SKM-1 treated with dmso at 0.1 percent for 144 hours (cell line): ENCODE data around the gene CDC37.

Experiments used
- DNase-seq: peaks from one replicate; lab custom pipeline; 2025; ENCODE audit not compliant: unreplicated experiment; lab: John Stamatoyannopoulos, UW

Gene CDC37

DNA sequence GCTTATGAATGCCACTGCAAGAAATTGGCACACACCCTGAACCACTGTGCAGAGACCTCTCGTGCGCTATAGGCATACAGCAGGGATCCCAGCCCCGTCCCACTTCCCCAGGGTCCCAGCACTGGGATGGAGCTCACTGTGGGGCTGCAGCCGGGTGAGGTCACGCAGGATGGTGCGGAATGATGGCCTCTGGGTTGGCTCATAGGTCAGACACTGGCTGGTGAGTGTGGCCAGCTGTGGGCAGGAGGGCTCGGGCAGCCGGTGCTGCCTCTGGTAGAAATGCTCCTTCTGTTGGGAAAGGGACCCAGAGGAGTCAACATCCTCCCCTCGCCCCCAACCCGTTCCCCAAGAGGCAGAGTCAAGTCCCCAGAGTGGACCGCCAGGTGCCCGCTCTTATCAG is 46.9 kb downstream of the CDC37 start:
- DNase-seq, result no peak

DNA sequence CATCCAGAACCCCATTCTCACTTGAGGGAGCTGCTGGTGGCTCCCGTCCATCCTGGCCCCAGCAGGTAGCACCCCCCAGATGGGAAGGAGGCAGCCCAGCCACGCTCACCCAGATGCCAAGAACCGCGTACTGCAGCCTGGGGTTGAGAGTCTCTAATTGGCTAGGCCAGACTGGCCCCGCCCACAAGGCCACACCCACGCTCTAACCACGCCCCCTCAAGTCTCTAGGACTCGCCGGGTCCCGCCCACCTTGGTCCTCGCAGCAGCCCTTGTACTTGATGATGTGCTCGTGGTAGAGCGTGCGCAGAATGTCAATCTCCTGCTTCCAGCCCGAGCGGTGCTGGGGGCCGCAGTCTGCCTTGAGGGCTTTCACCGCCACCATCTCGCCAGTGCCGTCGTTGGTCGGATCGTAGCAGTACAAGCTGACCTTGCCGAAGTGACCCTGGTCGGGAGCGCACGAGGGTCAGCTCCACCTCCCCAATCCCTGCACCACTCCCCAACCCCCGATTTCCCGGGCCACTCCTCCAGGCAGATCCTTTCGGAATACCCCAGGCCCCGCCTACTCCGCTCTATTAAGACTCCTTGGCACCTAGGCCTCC is 49.5 kb downstream of the CDC37 start:
- DNase-seq, result no peak

DNA sequence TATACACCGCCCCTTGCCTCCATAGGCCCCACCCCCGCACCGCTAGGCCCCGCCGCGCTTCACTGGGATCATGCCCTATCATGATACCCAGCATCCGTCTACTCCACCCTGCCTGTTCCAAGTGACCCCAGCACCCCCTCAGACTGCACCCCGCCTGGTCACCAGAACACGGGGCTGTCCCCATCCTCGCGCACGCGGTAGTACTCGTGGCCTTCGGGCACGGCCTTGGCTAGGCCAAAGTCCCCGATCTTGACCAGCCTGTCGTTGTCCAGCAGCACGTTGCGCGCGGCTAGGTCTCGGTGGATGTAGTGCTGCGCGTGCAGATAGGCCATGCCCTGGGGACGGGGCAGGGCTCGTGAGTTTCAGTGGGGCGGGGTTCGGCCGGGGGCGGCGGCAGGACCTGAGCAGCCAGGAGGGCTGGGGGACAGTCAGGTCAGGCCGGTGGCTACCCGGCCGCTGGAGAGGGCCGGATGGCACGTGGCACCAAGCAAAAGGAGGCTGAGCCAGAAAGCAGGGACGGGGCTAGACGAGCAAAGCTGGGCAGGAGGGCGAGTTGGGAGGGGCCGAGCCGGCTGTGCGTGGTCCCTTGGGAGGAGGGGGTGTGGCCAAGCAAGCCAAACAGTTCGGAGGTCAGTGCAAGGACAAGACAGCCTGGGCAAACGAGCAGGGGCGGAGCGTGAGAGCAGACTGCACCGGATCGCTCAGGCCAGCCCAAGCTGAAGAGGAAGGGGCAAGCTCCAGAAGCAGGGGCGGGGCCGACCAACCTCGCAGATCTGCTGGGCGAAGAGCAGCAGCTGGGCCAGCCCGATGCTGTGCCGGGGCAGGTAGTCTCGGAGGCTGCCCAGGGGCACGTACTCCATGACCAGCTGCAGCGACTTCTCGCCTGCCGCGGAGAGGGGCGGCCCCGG is 50.3 kb downstream of the CDC37 start:
- DNase-seq, result no peak

- DNase-seq, result peak; percentile 87
Measured at GRCh38 chr19:10346509-10346908, 56.8 kb downstream of the CDC37 start.

- DNase-seq, result no peak
Measured at GRCh38 chr19:10344780-10345179, 58.6 kb downstream of the CDC37 start.

- no peak for DNase-seq
Measured at GRCh38 chr19:10343495-10343894, 59.8 kb downstream of the CDC37 start.
